Endothelial cell of umbilical vein (primary cell): ENCODE measurements around the gene FAM3D. TPM values are rescaled to one million over a fixed set of nuclear protein-coding genes. Genes with fewer than 3 reads are reported as not detected.

Experiments used
- BruUV-seq: library from RNA; stranded (reverse); fragments of 400-500 nt; replicated peaks from 2 replicates; lab custom pipeline; 2021; lab: Mats Ljungman, UMichigan
- CTCF ChIA-PET: fragments of 300-600, 350-600 bp; sonication (Branson Sonifier 250); formaldehyde crosslinking; loops from one replicate; lab custom pipeline; 2021; ENCODE audit warnings: antibody characterized with exemption, inconsistent platforms; lab: Charles Lee
- POLR2A ChIA-PET: fragments of 300-600, 350-600 bp; sonication (Branson Sonifier 250); formaldehyde crosslinking; loops from one replicate; lab custom pipeline; 2021; ENCODE audit warnings: antibody characterized with exemption, inconsistent platforms; lab: Charles Lee
- DNase-seq: peaks from one replicate; pipeline ENCODE4 v3.0.0-alpha.2; 2011; ENCODE audit warnings: low read depth, low spot score
- FAIRE-seq: peaks from 2 replicates; lab custom pipeline; 2011; peaks lifted over from hg19 to GRCh38; lab: Jason Lieb, UNC
- H2AFZ ChIP-seq: 2 replicates; pipeline ENCODE4 v1.6.0; 2012; ENCODE audit warnings: low read depth, low read length, control low read depth, inconsistent platforms
- H3K27ac ChIP-seq: 2 replicates; pipeline ENCODE4 v1.5.1; 2011; ENCODE audit warnings: low read depth, mild to moderate bottlenecking, control low read depth, low read length, moderate library complexity; ENCODE audit not compliant: insufficient read depth
- H3K27me3 ChIP-seq, 2 experiments: 2 replicates each; pipeline versions ENCODE4 v1.6.0 to v1.6.1; 2011; ENCODE audit warnings: low read length in 2 of 2, mixed read lengths in 1 of 2; ENCODE audit not compliant: control insufficient read depth in 2 of 2, insufficient read depth in 2 of 2
- H3K36me3 ChIP-seq, 2 experiments: 2 replicates in 1 of 2; 3 replicates in 1 of 2; pipeline ENCODE4 v1.5.1; 2011; ENCODE audit warnings: low read length in 2 of 2, mild to moderate bottlenecking in 1 of 2, moderate library complexity in 1 of 2; ENCODE audit not compliant: control insufficient read depth in 2 of 2, insufficient read depth in 2 of 2; ENCODE audit errors: extremely low read depth in 1 of 2
- H3K4me1 ChIP-seq: 3 replicates; pipeline ENCODE4 v1.5.1; 2011; ENCODE audit warnings: mild to moderate bottlenecking, low read length; ENCODE audit not compliant: control insufficient read depth, insufficient read depth; ENCODE audit errors: extremely low read depth
- H3K4me2 ChIP-seq: 2 replicates; pipeline ENCODE4 v1.6.1; 2011; ENCODE audit warnings: low read length, control low read depth, mixed read lengths; ENCODE audit not compliant: insufficient read depth
- H3K4me3 ChIP-seq, 3 experiments: fragments of 200-600 bp in 1 of 3; sonication (generic), shearing (Covaris generic) in 1 of 3; replicated peaks in 1 of 3; 2 replicates each; pipeline ENCODE4 v1.5.1; 2011 to 2016; ENCODE audit warnings: control low read depth in 3 of 3, low read length in 3 of 3, mild to moderate bottlenecking in 2 of 3, inconsistent platforms in 1 of 3, low read depth in 1 of 3, moderate library complexity in 1 of 3; ENCODE audit not compliant: insufficient read depth in 1 of 3
- H3K79me2 ChIP-seq: 2 replicates; pipeline ENCODE4 v1.6.0; 2012; ENCODE audit warnings: low read length, inconsistent platforms; ENCODE audit not compliant: control insufficient read depth, insufficient read depth
- H3K9ac ChIP-seq: replicated peaks from 2 replicates; pipeline ENCODE3; 2011; ENCODE audit warnings: low read length, control low read depth; ENCODE audit not compliant: insufficient read depth; ENCODE audit errors: extremely low read depth
- H3K9me1 ChIP-seq: replicated peaks from 3 replicates; pipeline ENCODE4 v1.6.0; 2011; ENCODE audit warnings: mild to moderate bottlenecking, low read length; ENCODE audit not compliant: control insufficient read depth, insufficient read depth; ENCODE audit errors: extremely low read depth
- H3K9me3 ChIP-seq: replicated peaks from 2 replicates; pipeline ENCODE4 v1.5.1; 2012; ENCODE audit warnings: low read length, inconsistent platforms; ENCODE audit not compliant: control insufficient read depth, insufficient read depth
- H4K20me1 ChIP-seq: replicated peaks from 2 replicates; pipeline ENCODE3; 2011; ENCODE audit warnings: mild to moderate bottlenecking, low read length; ENCODE audit not compliant: control insufficient read depth, insufficient read depth; ENCODE audit errors: extremely low read depth
- EZH2 ChIP-seq: IDR thresholded peaks from 2 replicates; pipeline ENCODE4 v1.6.1; 2012; ENCODE audit warnings: borderline replicate concordance, low read depth, mild to moderate bottlenecking, moderate library complexity, low read length, inconsistent platforms; ENCODE audit not compliant: severe bottlenecking
- FOS ChIP-seq: IDR thresholded peaks from 2 replicates; pipeline ENCODE4 v1.6.1; 2011; ENCODE audit warnings: mild to moderate bottlenecking, low read length, moderate library complexity, borderline replicate concordance; ENCODE audit not compliant: insufficient read depth
- GATA2 ChIP-seq: IDR thresholded peaks from 2 replicates; pipeline ENCODE4 v1.7.0; 2011; ENCODE audit warnings: low read depth, mild to moderate bottlenecking, moderate library complexity, mixed read lengths, low read length; ENCODE audit not compliant: insufficient read length, insufficient read depth
- JUN ChIP-seq: IDR thresholded peaks from 2 replicates; pipeline ENCODE4 v1.6.1; 2011; ENCODE audit warnings: borderline replicate concordance, low read depth; ENCODE audit not compliant: insufficient read length, insufficient read depth
- MYC ChIP-seq: IDR thresholded peaks from one replicate; pipeline ENCODE4 v1.6.1; 2011; ENCODE audit warnings: mild to moderate bottlenecking, low read depth, low read length
- POLR2A ChIP-seq: IDR thresholded peaks from 2 replicates; pipeline ENCODE4 v1.6.1; 2012; ENCODE audit warnings: low read depth, mild to moderate bottlenecking, control low read depth, low read length
- POLR2AphosphoS5 ChIP-seq: IDR thresholded peaks from 2 replicates; pipeline ENCODE4 v1.6.1; 2012; ENCODE audit warnings: low read depth, mild to moderate bottlenecking, control low read depth, low read length, moderate library complexity; ENCODE audit not compliant: insufficient read depth
- dilution Hi-C: fragments of 300-500 bp; cut with MboI; formaldehyde crosslinking; loops from one replicate; pipeline ENCODE4 v1.15.0; 2019; ENCODE audit warnings: low sequenced_read_pairs; ENCODE audit not compliant: extremely low pct_ligation_motif_present
- intact Hi-C: fragments of 100-400 bp; cut with micrococcal nuclease; formaldehyde crosslinking; loops from one replicate; pipeline ENCODE4 v1.10.0; 2022
- polyA plus RNA-seq, 4 experiments: library from polyadenylated mRNA; depleted of rRNA in 3 of 4; stranded (reverse) in 3 of 4; unstranded in 1 of 4; fragments of >200 nt; gene quantifications; 2 replicates each; pipeline versions ENCODE4 v1.2.1 to v1.2.3, GENCODE V29; 2011 to 2012; ENCODE audit warnings: missing spikeins in 1 of 4
- total RNA-seq: library from RNA; stranded (reverse); gene quantifications from 2 replicates; pipeline ENCODE4 v1.2.3, GENCODE V29; 2021
- TF ChIP-seq, protein P1 (sequence below): IDR thresholded peaks from 2 replicates; pipeline ENCODE4 v1.6.1; 2011; ENCODE audit not compliant: insufficient read depth, insufficient read length
- TF ChIP-seq, protein P2 (sequence below), 2 donors: IDR thresholded peaks; 1 replicate in 1 of 2; 2 replicates in 1 of 2; pipeline ENCODE4 v1.5.1; 2011; ENCODE audit warnings: low read length in 2 of 2, mild to moderate bottlenecking in 2 of 2, moderate library complexity in 2 of 2, control low read depth in 1 of 2, inconsistent platforms in 1 of 2, low read depth in 1 of 2; ENCODE audit not compliant: insufficient read depth in 1 of 2; ENCODE audit errors: extremely low read depth in 1 of 2

FAM3D gene
- total and polyA plus RNA-seq, 2 donors (not counting 3 experiments of a cell fraction or from before 2014, with no cell fraction given) = 0.12 TPM; not detected in 1

DNA sequence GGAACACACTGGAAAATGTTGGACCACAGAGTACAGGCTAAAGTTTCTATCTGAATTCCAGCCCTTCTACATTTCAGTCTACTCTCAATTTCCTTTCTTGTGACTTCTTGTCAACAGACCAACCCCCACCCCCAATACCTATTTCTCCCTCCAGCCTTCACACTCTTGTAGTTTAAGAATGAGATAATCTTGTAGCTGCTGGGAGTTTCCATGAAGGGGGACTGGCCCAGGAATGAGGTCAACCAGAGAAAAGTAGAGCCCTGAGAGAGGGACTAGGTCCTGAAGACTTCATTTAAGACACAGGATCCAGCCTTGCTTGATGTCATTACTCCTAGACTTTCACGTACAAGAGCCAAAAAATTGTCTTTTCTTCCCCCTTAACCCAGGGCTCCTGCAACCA is 59.9 kb downstream of the FAM3D start:
- Histone ChIP-seq H2AFZ (no peak overlapping the region), H4K20me1 (no peaks in the 10 kb centered on the region), H3K79me2 (no peaks in the 10 kb centered on the region), H3K27ac (no peak overlapping the region), H3K36me3 (no peaks in the 10 kb centered on the region), H3K4me3 (no peak overlapping the region), H3K9me3 (no peaks in the 10 kb centered on the region), H3K9ac (no peak overlapping the region), H3K27me3 (peaks cover 11 to 29% of the 10 kb centered on the region in 2 experiments), H3K9me1 (no peaks in the 10 kb centered on the region), H3K4me1 (no peaks in the 10 kb centered on the region), H3K4me2 (no peak overlapping the region)
- ChIA-PET POLR2A (no interaction called here), CTCF (interaction anchor here (1.4 kb wide), 1 partner anchor 21 kb away, joined by 6 read pairs; no protein-coding TSS in a partner anchor)
- intact Hi-C loops = no loop called here
- dilution Hi-C loops = no loop called here
- TF ChIP-seq POLR2AphosphoS5 = no peak
- TF ChIP-seq FOS = no peak
- no peak for TF ChIP-seq MYC
- no peak for TF ChIP-seq GATA2
- TF ChIP-seq JUN = no peak
- TF ChIP-seq POLR2A = no peak
- TF ChIP-seq, protein P1, sequence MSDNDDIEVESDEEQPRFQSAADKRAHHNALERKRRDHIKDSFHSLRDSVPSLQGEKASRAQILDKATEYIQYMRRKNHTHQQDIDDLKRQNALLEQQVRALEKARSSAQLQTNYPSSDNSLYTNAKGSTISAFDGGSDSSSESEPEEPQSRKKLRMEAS = no peak
- no peak for TF ChIP-seq EZH2
- TF ChIP-seq, protein P2, sequence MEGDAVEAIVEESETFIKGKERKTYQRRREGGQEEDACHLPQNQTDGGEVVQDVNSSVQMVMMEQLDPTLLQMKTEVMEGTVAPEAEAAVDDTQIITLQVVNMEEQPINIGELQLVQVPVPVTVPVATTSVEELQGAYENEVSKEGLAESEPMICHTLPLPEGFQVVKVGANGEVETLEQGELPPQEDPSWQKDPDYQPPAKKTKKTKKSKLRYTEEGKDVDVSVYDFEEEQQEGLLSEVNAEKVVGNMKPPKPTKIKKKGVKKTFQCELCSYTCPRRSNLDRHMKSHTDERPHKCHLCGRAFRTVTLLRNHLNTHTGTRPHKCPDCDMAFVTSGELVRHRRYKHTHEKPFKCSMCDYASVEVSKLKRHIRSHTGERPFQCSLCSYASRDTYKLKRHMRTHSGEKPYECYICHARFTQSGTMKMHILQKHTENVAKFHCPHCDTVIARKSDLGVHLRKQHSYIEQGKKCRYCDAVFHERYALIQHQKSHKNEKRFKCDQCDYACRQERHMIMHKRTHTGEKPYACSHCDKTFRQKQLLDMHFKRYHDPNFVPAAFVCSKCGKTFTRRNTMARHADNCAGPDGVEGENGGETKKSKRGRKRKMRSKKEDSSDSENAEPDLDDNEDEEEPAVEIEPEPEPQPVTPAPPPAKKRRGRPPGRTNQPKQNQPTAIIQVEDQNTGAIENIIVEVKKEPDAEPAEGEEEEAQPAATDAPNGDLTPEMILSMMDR (IDR thresholded peaks at IDR 0.05; ENCODE audit: extremely low read depth in 1 of 2, insufficient read depth in 1 of 2, low read depth in 1 of 2, low read length in 2 of 2) = no peak
- no TSS peak for BruUV-seq
- FAIRE-seq (no peak), DNase-seq (no peak)
